HG03095 (cell line): ENCODE data around the gene SNED1.
"Not testable (repeated sequence)": the region's sequence is repeated elsewhere in the genome, so short reads cannot be mapped to it uniquely, and the experiment has no call there.

ENCODE experiments used
- ATAC-seq: cut with Tn5 transposase; IDR thresholded peaks from one replicate; pipeline ENCODE4 v1.9.1; 2021; ENCODE audit warnings: moderate library complexity; ENCODE audit not compliant: unreplicated experiment

Gene SNED1

GRCh38 chr2:241081643-241082340 is 83.4 kb downstream of the SNED1 start:
- no peak for ATAC-seq

- no peak for ATAC-seq
These were observed 84.1 kb downstream of the SNED1 start for GRCh38 chr2:241082341-241083090.

DNA sequence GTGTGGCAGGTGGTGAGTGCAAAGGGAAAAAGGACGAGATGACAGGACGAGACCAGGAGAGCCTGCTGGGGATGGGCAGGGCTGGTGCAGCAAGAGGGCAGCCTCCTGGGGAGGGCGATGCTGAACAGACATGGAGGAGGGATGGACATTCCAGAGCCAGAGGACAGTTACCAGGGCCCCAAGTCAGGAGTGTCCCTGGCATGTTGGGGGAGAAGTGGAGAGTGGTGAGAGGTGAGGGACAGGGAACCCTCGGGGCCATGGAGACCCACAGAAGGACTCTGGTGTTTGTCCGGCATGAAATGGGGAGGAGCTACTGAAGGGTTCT is 84.6 kb downstream of the SNED1 start:
- ATAC-seq: no peak

GRCh38 chr2:241084856-241085444 is 86.5 kb downstream of the SNED1 start:
- no peak for ATAC-seq

DNA sequence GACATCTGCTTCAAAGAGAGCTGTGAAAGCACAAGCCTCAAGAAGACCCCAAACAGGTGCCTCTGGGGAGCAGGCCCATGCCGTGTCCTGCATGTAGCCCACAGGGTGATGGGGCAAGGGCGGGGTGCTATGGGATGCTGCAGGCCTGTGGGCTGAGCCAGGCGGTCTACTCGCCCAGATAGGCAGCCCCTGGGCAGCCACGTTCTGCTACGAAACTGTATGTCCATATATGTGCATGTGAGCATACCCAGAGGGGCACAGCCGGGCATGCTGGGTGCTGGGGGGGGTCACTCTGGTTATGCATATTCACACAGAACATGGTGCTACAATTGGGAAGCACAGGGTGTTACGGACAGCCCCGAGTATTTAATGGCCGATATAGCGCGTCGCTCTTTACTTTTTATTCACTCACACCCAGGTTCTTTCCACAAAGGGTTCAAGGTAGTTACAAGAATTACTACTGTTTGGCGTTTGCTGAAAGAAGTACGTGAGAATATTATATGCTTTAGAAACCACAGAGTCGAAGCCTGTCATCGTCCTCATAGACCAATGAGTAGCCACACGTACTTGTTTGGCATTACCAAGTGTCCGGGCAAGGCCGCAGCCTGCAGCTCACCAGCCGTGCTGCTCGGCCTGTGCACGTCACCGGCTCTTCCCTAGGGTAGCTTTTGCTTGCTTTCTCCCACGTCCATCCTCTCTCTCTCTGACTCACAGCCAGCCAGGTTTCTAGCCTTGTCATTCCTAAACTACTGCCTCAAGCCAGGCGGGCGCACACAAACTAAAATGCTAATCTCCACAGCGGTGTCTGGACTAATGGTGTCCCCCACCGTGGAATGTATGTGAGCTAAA is 89.2 kb downstream of the SNED1 start:
- ATAC-seq: peak; percentile 66

DNA sequence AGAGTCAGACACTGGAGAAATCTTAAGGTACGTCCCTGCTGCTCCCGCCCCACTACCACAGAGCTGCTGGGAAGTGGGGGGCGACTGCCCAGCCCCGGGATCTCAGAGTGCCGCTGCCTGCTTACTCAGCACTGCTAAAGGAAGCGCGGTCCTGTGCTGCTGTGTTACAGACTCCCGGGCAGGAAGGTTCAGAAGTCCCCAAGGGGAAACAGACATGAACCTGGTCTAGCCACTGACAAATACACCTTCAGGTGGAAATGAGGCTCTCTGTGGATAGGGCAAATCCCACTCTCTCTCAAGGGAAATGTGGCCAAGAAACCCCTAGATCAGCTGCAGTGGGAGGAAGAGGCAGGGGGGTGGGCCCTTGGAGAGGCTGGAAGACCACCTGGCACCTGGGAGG is 90.0 kb downstream of the SNED1 start:
- peak; percentile 49 for ATAC-seq

DNA sequence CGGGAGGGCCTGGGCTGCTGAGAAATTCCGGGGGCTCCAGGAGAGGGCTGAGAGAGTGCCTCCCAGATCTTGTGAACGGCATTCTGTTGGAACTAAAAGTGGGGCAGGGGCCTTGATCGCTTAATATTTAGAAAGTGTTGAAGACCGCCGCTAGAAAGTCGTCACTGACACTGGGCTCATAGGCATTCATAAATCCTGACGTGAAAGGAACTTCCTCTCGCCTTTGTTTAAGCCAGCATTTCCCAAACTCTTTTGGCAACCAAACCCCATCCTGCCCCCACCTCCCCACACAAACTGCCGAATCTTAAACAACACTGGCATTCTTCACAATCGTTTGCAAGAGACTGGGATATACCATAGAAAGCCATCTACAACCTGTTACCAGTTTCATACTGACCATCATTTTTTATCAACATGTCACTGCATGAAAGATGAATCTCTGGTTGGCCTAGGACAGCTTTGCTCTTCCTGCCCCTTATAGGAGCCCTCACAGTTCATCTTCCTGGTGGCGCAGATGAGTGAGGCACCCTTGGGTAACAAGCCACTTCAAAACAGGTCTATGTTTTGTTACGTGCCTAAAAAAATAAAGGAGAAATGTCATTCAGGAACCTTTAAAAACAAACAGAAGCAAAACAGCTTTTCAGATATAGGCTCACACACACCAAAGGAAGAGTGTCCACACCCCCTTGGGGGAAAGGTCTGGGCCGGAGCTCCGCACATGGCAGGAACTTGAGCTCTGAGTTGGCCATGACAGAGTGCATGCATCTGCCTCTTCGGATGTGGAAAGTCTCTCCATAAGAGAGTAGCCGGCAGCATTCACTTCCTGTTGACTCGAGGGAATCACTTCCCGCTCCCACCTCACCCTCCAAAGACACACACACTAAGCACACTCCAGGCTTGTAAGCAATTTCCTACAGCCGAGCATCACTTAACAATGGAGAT is 90.6 kb downstream of the SNED1 start:
- no peak for ATAC-seq

- ATAC-seq: no peak
These were observed 92.8 kb downstream of the SNED1 start for GRCh38 chr2:241091201-241091600.

DNA sequence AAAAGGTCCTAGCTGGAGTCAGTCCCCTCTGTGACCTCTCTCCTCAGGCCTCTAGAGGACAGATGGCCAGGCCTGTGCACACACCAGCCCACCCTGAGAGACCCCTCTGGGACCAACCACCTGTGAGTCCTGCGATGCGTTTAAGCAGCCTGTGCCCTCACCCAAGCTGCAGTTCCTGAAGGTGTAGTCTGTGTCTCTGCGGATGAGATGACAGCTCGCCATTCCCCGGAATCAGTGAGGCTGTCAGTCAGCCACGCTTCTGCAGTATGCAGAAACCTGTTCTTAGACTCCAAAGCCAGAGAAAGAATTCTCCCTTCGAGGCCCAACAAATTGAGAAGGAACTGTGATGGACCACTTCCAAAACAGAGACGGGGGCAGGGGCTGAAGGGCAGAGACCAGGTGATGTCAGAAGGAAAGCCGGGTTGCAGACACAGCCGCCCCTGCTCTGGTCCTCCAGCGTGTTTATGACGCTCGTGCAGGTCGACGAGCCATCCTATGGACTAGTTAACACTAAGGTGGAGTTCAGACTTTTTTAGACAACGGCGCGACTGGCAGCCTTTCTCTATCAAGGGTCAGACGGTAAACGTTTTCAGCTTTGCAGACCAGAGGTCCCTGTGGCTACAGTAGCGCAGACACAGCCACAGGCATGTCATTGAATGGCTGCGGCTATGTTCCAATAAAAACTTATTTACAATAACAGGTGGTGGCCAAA is 93.5 kb downstream of the SNED1 start:
- no peak for ATAC-seq

- no peak for ATAC-seq
These were observed 94.3 kb downstream of the SNED1 start for GRCh38 chr2:241092677-241093076.

- ATAC-seq: not testable (repeated sequence)
These were observed 94.8 kb downstream of the SNED1 start for GRCh38 chr2:241093133-241093781.

GRCh38 chr2:241094172-241094571 is 95.8 kb downstream of the SNED1 start:
- ATAC-seq: no peak

GRCh38 chr2:241094924-241095420 is 96.6 kb downstream of the SNED1 start:
- no peak for ATAC-seq

GRCh38 chr2:241095594-241096290 is 97.3 kb downstream of the SNED1 start:
- no peak for ATAC-seq

DNA sequence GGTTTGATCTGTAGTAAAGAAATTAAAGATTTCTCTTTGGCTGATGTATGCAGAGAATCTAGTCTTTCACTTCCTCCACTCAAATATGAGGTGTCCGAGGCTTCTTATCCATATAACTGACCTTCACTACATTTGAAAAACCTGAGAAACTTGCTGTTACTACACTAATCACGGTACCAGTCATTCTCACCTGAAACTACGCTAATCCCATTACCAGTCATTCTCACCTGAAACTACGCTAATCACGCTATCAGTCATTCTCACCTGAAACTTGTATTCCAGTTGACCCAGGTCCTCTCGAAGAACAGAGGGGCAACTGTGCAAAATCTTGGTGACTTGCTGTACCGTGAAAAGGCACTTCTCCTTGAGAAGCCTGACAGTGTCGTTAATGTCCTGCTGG is 98.6 kb downstream of the SNED1 start:
- ATAC-seq: no peak

DNA sequence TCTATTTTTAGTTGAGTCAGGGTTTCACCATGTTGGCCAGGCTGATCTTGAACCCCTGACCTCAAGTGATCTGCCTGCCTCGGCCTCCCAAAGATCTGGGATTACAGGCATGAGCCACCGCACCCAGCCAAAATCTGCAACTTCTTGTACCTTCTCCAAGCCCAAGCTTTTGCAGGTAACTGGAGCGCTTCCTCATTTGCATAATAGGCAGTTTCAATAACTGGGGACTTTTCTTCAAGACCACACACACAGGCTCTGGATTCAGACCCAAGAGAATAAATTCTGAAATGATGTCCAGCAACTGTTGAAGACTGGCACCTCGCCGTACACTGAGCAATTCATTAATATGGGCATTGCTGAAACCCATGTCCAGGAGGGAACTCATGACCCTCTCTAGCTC is 100.8 kb downstream of the SNED1 start:
- ATAC-seq: no peak

GRCh38 chr2:241102239-241102803 is 103.9 kb downstream of the SNED1 start, which contains the start of gene MTERF4:
TSS of gene MTERF4 (minus strand) at chr2:241102287. CDS start at chr2:241102273, 14 bp downstream.
- ATAC-seq: peak; percentile 83

DNA sequence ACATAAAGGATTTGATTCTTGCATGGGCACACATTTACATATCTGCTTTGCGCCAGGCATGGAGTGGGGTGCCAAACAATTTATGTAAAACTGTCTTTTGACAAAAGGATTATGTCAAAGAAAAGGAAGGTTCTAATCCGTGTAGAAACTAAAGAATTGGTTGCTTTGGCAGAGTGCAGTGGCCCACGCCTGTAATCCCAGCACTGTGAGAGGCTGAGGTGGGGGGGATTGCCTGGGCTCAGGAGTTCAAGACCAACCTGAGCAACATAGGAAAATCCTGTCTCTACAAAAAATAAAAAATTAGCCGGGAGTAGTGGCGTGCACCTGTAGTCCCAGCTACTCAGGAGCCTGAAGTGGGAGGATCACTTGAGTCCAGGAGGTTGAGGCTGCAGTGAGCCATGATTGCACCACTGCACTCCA is 104.8 kb downstream of the SNED1 start:
- no peak for ATAC-seq
